HG03469 (cell line): ENCODE data around the gene CNST.
"Not testable (repeated sequence)": the region's sequence is repeated elsewhere in the genome, so short reads cannot be mapped to it uniquely, and the experiment has no call there.

ENCODE experiments used
- ATAC-seq: cut with Tn5 transposase; IDR thresholded peaks from one replicate; pipeline ENCODE4 v1.9.1; 2021; ENCODE audit warnings: mild to moderate bottlenecking, moderate library complexity, moderate number of reproducible peaks; ENCODE audit not compliant: unreplicated experiment

CNST gene

GRCh38 chr1:246659594-246660140 lies 93.4 kb downstream of the CNST start:
- ATAC-seq = peak; percentile 52

GRCh38 chr1:246661451-246661850 lies 95.2 kb downstream of the CNST start:
- no peak for ATAC-seq

DNA sequence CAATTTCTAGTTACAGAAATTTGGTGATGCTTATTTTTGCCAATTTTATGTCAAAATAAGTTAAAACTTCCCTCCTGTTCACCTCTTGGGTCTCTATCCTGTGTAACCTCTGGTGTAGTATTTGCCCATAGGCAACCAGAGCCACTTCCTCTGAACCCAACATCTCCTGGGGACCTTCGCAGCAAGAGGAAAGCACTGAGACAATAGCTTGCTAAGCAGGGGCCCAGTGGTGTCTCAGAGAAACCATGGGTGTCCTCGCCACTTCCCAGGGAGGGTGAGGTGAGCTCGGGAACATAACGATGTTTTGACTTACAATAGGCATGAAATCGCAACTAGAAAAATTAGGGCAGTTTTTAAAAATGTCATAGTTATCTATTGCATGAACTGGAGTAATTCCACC lies 101.5 kb downstream of the CNST start:
- ATAC-seq = no peak

DNA sequence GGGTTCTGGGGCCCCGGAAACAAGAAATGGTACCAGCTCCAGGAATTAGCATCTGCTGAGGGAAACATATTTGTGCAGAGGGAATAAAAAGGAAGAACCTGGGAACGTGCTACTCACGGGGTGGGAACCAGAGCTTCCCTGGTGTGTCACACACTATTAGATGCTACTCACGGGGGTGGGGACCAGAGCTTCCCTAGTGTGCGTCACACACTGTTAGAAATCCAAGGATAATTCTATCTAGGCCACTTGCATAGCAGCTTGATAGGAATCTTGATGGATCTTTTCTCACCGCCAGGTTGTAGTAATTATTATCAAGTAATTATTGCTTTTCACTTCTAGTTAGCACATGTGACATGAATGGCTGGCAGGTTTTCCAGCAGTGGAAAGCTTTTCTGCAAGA lies 103.4 kb downstream of the CNST start:
- ATAC-seq = no peak

DNA sequence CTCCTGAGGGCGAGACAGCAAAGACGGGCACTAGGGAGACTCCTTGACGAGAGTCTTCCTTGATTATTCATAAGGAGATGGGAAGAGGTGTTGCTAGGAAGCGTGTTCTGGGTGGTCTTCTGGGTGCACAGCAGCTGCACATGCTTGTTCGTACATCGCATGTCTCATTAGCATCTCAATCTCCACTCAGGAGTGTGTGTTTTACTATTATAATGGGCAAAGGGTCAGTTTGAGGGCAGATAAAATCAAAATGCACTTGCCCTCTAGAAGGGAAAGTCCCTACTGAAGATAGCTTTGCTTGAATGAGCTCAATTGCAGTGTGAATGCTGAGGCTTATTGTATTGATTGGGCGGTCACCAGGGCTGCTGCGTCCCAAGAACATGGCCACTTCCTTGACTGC lies 107.8 kb downstream of the CNST start:
- ATAC-seq = no peak

- no peak for ATAC-seq
These were observed 111.6 kb downstream of the CNST start for GRCh38 chr1:246677842-246678241.

GRCh38 chr1:246678816-246679793 lies 112.8 kb downstream of the CNST start:
- ATAC-seq = no peak

DNA sequence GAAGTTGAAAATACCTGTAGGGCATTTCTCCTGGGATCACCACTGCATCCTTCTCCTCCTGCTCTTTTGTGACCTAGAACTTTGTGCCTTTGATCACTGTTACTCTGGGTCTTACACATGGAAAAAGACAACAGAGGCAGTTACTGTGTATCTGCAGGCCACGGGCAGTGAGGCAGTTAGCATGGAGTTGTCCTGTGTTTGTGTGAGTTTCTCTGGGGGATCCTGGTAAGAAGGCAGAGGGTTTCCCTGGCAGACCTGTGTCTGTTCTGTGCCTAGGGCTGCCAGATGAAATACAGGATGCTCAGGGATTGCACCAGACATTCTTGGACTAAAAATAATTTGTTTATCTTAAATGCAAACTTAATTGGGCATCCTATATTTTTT lies 113.5 kb downstream of the CNST start:
- ATAC-seq = no peak

DNA sequence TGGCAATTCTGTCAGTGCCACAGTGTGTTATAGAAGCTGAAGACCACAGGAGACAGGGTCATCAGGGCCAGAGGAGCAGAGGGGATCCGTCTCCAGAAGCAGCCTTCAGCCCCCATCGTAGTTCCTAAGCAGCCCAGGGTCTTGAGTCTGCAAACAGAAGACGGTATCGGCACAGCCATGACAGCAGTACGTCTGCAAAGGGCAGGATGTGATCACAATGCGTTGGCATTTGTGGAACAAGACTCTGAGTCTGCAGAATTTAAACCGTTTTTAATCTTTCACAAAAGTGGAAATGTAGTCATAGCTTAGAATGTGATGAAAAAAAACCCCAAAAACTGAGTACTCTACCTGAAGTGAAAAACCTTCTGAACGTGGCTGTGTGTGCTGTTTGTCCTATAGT lies 113.9 kb downstream of the CNST start:
- ATAC-seq = no peak

GRCh38 chr1:246680696-246681130 lies 114.5 kb downstream of the CNST start:
- no peak for ATAC-seq

GRCh38 chr1:246681900-246682895 lies 115.9 kb downstream of the CNST start:
- ATAC-seq = no peak

GRCh38 chr1:246683521-246683920 lies 117.3 kb downstream of the CNST start:
- ATAC-seq = no peak

DNA sequence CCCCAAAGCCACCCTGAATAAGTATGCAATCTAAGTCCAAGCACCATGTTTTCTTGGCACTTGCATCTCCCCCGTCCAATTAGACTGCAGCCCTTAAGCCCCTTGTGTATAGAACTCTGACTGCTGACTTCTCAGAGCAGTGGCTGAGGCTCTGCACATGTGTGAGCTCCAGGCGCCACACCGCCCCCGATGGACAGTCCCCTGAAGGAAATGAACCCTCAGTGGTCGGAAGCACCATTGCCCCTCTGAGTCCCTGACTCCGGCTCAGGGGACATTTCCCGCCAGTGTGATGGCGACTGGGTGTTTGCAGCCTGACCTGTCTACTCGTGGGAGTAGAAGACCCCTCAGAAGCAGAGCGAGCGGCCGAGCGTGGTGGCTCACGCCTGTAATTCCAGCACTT lies 120.7 kb downstream of the CNST start:
- no peak for ATAC-seq

DNA sequence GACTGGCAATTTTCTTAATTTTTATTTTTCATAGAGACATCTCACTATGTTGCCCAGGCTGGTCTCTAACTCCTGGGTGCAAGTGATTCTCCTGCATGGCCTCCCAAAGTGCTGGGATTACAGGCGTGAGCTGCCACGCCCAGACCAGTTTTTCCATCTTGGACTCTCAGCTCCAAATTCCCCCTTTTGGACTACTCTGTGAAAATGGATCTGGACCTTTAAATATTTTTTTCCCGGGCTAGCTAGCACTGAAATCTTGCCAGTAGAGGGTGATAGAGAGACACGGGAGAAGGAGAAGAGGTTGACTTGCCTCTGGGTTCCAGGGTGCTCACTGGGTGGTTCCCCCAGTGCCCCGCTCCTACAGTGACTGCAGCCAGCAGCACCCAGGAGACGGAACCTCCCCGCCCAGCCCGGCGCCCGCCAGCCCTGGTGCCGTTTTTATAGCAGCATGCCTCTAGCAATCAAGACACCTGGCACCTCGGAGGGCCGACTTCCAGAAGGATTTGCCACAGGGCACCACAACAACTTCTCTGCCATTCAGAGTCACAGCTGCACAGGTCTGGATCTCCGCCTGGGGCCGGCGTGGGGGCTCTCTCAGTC lies 123.3 kb downstream of the CNST start:
- peak; percentile 98 for ATAC-seq

GRCh38 chr1:246690100-246690499 lies 123.8 kb downstream of the CNST start:
- no peak for ATAC-seq

- ATAC-seq = no peak
These were observed 125.6 kb downstream of the CNST start for GRCh38 chr1:246691622-246692495.

- ATAC-seq = not testable (repeated sequence)
These were observed 128.1 kb downstream of the CNST start for GRCh38 chr1:246694213-246694895.

DNA sequence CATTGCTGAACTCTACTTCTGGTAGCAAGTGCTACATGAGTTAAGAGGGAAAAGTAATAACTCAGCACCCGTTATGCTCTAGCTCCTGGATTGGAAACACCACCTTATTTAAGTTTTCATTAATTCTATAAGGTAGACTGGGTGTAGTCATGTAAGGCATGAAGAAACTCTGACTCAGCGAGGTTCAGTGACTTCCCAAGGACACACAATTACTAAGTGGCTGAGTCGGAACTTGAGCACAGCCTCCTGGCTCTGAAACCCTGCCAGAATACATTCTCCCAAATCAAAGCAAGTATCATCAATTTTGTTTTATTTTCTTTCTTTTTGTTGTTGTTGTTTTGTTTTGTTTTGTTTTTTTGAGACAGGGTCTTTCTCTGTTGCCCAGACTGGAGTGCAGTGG lies 128.9 kb downstream of the CNST start:
- ATAC-seq = no peak

DNA sequence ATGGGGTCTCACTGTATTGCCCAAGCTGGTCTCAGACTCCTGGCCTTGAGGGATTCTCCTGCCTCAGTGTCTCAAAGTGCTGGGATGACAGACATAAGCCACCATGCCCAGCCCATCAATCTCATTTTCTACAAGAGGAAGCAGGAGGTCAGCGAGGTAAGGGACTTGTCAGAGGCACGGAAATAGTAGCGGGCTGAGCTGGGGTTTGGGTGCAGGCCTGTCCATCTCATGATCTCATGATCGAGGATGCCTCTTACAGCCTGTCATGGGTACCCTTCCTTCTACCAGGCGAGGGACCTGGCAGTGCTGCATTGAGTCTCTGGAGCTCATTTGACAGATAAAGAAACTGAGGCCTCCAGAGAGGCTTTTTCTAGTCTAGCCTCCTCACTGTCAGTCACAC lies 129.4 kb downstream of the CNST start:
- no peak for ATAC-seq
